HEK293 (cell line): ENCODE results near the gene HOXB1.

Source experiments
- GLI2 ChIP-seq: fragments of 450-650 bp; formaldehyde crosslinking; IDR thresholded peaks from 2 replicates; pipeline ENCODE4; 2017; ENCODE audit warnings: missing biosample characterization, missing genetic modification characterization, low read depth, borderline replicate concordance
- GLI4 ChIP-seq: fragments of 450-650 bp; formaldehyde crosslinking; IDR thresholded peaks from 2 replicates; pipeline ENCODE4 v1.5.1; 2016; ENCODE audit warnings: missing biosample characterization, missing genetic modification characterization
- KLF7 ChIP-seq: fragments of 450-650 bp; formaldehyde crosslinking; IDR thresholded peaks from 2 replicates; pipeline ENCODE4 v1.5.1; 2016; ENCODE audit warnings: missing biosample characterization, missing genetic modification characterization, borderline replicate concordance
- SCRT1 ChIP-seq: fragments of 450-650 bp; formaldehyde crosslinking; IDR thresholded peaks from 2 replicates; pipeline ENCODE4 v1.5.1; 2016; ENCODE audit warnings: missing biosample characterization, missing genetic modification characterization, borderline replicate concordance
- SP3 ChIP-seq: fragments of 450-650 bp; formaldehyde crosslinking; IDR thresholded peaks from 2 replicates; pipeline ENCODE4 v1.5.1; 2016; ENCODE audit warnings: missing biosample characterization, missing genetic modification characterization
- YY1 ChIP-seq: fragments of 450-650 bp; formaldehyde crosslinking; IDR thresholded peaks from 2 replicates; pipeline ENCODE4 v1.5.1; 2018; ENCODE audit warnings: missing biosample characterization, missing genetic modification characterization
- ZBTB8A ChIP-seq: fragments of 450-650 bp; formaldehyde crosslinking; IDR thresholded peaks from 2 replicates; pipeline ENCODE4 v1.5.1; 2016; ENCODE audit warnings: missing biosample characterization, missing genetic modification characterization
- ZFHX2 ChIP-seq: fragments of 450-650 bp; formaldehyde crosslinking; conservative IDR thresholded peaks from 2 replicates; pipeline ENCODE4 v1.5.1; 2016; ENCODE audit warnings: missing biosample characterization, missing genetic modification characterization
- ZNF121 ChIP-seq: fragments of 450-650 bp; formaldehyde crosslinking; IDR thresholded peaks from 2 replicates; pipeline ENCODE4 v1.5.1; 2016; ENCODE audit warnings: missing biosample characterization, missing genetic modification characterization
- ZNF184 ChIP-seq: fragments of 450-650 bp; IDR thresholded peaks from 2 replicates; pipeline ENCODE4 v1.5.1; 2018; ENCODE audit warnings: missing biosample characterization, mild to moderate bottlenecking, missing genetic modification characterization
- ZNF202 ChIP-seq: fragments of 450-650 bp; formaldehyde crosslinking; IDR thresholded peaks from 2 replicates; pipeline ENCODE4 v1.5.1; 2016; ENCODE audit warnings: missing biosample characterization, missing genetic modification characterization, borderline replicate concordance
- ZNF23 ChIP-seq: fragments of 450-650 bp; formaldehyde crosslinking; IDR thresholded peaks from 2 replicates; pipeline ENCODE4 v1.5.1; 2016; ENCODE audit warnings: missing biosample characterization, missing genetic modification characterization, borderline replicate concordance
- ZNF354C ChIP-seq: fragments of 450-650 bp; formaldehyde crosslinking; IDR thresholded peaks from 2 replicates; pipeline ENCODE4 v1.5.1; 2016; ENCODE audit warnings: missing biosample characterization, missing genetic modification characterization, low read depth, borderline replicate concordance
- ZNF514 ChIP-seq: fragments of 450-650 bp; formaldehyde crosslinking; IDR thresholded peaks from 2 replicates; pipeline ENCODE4 v1.5.1; 2016; ENCODE audit warnings: missing biosample characterization, missing genetic modification characterization
- ZNF549 ChIP-seq: fragments of 450-650 bp; IDR thresholded peaks from 2 replicates; pipeline ENCODE4 v1.5.1; 2018; ENCODE audit warnings: missing biosample characterization, missing genetic modification characterization, mild to moderate bottlenecking, inconsistent platforms, moderate library complexity
- ZNF560 ChIP-seq: fragments of 450-650 bp; formaldehyde crosslinking; IDR thresholded peaks from 2 replicates; pipeline ENCODE4 v1.5.1; 2017; ENCODE audit warnings: missing biosample characterization, missing genetic modification characterization, borderline replicate concordance
- ZNF561 ChIP-seq: fragments of 450-650 bp; IDR thresholded peaks from 2 replicates; pipeline ENCODE4 v1.5.1; 2018; ENCODE audit warnings: missing biosample characterization, missing genetic modification characterization, borderline replicate concordance
- ZNF600 ChIP-seq: fragments of 450-650 bp; formaldehyde crosslinking; IDR thresholded peaks from 2 replicates; pipeline ENCODE4 v1.5.1; 2016; ENCODE audit warnings: missing biosample characterization, missing genetic modification characterization
- ZNF621 ChIP-seq: fragments of 450-650 bp; formaldehyde crosslinking; IDR thresholded peaks from 2 replicates; pipeline ENCODE4 v1.5.1; 2017; ENCODE audit warnings: missing biosample characterization, missing genetic modification characterization
- ZNF654 ChIP-seq: fragments of 450-650 bp; formaldehyde crosslinking; IDR thresholded peaks from 2 replicates; pipeline ENCODE4 v1.5.1; 2016; ENCODE audit warnings: low read depth, missing biosample characterization, missing genetic modification characterization
- ZNF76 ChIP-seq: fragments of 450-650 bp; formaldehyde crosslinking; IDR thresholded peaks from 2 replicates; pipeline ENCODE4; 2016; ENCODE audit warnings: low read depth, missing biosample characterization, missing genetic modification characterization, borderline replicate concordance
- ZNF768 ChIP-seq: fragments of 450-650 bp; formaldehyde crosslinking; IDR thresholded peaks from 2 replicates; pipeline ENCODE4 v1.5.1; 2018; ENCODE audit warnings: missing biosample characterization, mild to moderate bottlenecking, missing genetic modification characterization
- TF ChIP-seq, protein P1 (sequence below): fragments of 450-650 bp; IDR thresholded peaks from 2 replicates; pipeline ENCODE4 v1.5.1; 2018; ENCODE audit warnings: missing biosample characterization, mild to moderate bottlenecking, missing genetic modification characterization
- TF ChIP-seq, protein P2 (sequence below): fragments of 450-650 bp; IDR thresholded peaks from 2 replicates; pipeline ENCODE4 v1.5.1; 2018; ENCODE audit warnings: missing biosample characterization, missing genetic modification characterization
- TF ChIP-seq, protein P3 (sequence below): fragments of 450-650 bp; formaldehyde crosslinking; IDR thresholded peaks from 2 replicates; pipeline ENCODE4 v1.5.1; 2017; ENCODE audit warnings: missing biosample characterization, mild to moderate bottlenecking, missing genetic modification characterization, moderate library complexity
- TF ChIP-seq, protein P4 (sequence below): fragments of 450-650 bp; formaldehyde crosslinking; IDR thresholded peaks from 2 replicates; pipeline ENCODE4 v1.5.1; 2016; ENCODE audit warnings: missing biosample characterization, missing genetic modification characterization
- TF ChIP-seq, protein P5 (sequence below): fragments of 450-650 bp; formaldehyde crosslinking; IDR thresholded peaks from 2 replicates; pipeline ENCODE4 v1.5.1; 2016; ENCODE audit warnings: missing biosample characterization, missing genetic modification characterization
- TF ChIP-seq, protein P6 (sequence below): fragments of 450-650 bp; formaldehyde crosslinking; IDR thresholded peaks from 2 replicates; pipeline ENCODE4 v1.5.1; 2016; ENCODE audit warnings: missing biosample characterization, missing genetic modification characterization
- TF ChIP-seq, protein P7 (sequence below): fragments of 450-650 bp; formaldehyde crosslinking; IDR thresholded peaks from 2 replicates; pipeline ENCODE4 v1.5.1; 2016; ENCODE audit warnings: missing biosample characterization, missing genetic modification characterization

HOXB1 gene

DNA sequence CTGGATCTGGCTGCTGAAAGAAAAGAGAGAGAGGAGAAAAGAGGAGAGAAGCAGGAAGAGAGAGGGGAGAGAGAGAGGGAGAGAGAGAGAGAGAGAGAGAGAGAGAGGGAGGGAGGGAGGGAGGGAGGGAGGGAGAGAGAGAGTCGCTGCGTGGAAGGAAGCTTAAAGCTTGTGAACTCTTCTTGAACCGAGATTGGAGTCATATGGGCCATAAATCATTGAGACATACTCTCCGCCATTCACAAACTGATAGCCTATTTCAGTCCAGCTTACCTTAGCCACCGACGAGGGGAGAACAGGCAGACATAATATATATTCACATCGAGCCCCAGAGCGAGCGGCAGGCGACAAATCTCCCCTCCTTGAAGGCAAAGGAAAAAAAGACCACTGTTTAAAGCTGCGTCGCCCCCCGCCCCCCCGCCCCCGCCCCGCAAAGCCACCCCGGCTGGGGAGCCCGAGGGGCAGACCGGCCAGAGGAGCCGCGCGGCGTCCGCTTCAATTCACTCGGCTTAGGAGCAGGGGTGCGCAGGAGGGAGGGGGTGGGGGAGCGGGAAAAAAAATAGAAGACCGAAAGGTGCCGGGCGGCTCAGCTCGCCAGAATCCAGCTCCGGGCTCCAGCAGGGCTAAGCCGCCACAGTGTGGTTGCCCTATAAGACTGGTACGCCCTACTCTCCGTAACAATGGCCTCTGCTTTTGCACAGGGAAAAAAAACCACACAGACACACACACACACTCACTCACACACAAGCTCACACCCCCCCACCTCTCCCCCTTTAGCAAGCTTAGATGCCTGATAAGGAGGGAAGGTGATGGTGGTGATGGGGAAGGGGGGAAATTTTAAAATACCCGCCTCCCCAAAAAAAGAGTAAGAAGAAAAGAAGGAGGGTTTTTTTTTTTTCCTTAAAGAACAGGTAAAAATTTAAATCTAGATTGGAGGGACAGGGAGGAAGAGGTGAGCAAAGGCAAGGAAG, 24.7 kb upstream of the HOXB1 start (continued):
- TF ChIP-seq, protein P1, sequence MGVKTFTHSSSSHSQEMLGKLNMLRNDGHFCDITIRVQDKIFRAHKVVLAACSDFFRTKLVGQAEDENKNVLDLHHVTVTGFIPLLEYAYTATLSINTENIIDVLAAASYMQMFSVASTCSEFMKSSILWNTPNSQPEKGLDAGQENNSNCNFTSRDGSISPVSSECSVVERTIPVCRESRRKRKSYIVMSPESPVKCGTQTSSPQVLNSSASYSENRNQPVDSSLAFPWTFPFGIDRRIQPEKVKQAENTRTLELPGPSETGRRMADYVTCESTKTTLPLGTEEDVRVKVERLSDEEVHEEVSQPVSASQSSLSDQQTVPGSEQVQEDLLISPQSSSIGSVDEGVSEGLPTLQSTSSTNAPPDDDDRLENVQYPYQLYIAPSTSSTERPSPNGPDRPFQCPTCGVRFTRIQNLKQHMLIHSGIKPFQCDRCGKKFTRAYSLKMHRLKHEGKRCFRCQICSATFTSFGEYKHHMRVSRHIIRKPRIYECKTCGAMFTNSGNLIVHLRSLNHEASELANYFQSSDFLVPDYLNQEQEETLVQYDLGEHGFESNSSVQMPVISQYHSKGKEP (tag by site-specific recombination) = no peak
- TF ChIP-seq ZNF121 (tag by site-specific recombination) = no peak
- TF ChIP-seq ZNF202 (tag by site-specific recombination) = no peak
- TF ChIP-seq, protein P2, sequence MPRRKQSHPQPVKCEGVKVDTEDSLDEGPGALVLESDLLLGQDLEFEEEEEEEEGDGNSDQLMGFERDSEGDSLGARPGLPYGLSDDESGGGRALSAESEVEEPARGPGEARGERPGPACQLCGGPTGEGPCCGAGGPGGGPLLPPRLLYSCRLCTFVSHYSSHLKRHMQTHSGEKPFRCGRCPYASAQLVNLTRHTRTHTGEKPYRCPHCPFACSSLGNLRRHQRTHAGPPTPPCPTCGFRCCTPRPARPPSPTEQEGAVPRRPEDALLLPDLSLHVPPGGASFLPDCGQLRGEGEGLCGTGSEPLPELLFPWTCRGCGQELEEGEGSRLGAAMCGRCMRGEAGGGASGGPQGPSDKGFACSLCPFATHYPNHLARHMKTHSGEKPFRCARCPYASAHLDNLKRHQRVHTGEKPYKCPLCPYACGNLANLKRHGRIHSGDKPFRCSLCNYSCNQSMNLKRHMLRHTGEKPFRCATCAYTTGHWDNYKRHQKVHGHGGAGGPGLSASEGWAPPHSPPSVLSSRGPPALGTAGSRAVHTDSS (tag by site-specific recombination) = no peak
- TF ChIP-seq SP3 = 0 out of 2 replicates have a peak, but pooled peaks have one; percentile 19
- peak; percentile 9; the same call in 1 of the 2 replicates for TF ChIP-seq ZFHX2 (tag by site-specific recombination)
- TF ChIP-seq ZNF184 (tag by site-specific recombination) = no peak
- TF ChIP-seq, protein P3, sequence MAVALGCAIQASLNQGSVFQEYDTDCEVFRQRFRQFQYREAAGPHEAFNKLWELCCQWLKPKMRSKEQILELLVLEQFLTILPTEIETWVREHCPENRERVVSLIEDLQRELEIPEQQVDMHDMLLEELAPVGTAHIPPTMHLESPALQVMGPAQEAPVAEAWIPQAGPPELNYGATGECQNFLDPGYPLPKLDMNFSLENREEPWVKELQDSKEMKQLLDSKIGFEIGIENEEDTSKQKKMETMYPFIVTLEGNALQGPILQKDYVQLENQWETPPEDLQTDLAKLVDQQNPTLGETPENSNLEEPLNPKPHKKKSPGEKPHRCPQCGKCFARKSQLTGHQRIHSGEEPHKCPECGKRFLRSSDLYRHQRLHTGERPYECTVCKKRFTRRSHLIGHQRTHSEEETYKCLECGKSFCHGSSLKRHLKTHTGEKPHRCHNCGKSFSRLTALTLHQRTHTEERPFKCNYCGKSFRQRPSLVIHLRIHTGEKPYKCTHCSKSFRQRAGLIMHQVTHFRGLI = 0 out of 2 replicates have a peak, but pooled peaks have one; percentile 31
- TF ChIP-seq SCRT1 = no peak
- TF ChIP-seq YY1 (tag by site-specific recombination) = peak; percentile 21; the same call in 1 of the 2 replicates
- TF ChIP-seq, protein P4, sequence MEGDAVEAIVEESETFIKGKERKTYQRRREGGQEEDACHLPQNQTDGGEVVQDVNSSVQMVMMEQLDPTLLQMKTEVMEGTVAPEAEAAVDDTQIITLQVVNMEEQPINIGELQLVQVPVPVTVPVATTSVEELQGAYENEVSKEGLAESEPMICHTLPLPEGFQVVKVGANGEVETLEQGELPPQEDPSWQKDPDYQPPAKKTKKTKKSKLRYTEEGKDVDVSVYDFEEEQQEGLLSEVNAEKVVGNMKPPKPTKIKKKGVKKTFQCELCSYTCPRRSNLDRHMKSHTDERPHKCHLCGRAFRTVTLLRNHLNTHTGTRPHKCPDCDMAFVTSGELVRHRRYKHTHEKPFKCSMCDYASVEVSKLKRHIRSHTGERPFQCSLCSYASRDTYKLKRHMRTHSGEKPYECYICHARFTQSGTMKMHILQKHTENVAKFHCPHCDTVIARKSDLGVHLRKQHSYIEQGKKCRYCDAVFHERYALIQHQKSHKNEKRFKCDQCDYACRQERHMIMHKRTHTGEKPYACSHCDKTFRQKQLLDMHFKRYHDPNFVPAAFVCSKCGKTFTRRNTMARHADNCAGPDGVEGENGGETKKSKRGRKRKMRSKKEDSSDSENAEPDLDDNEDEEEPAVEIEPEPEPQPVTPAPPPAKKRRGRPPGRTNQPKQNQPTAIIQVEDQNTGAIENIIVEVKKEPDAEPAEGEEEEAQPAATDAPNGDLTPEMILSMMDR (tag by site-specific recombination) = no peak
- TF ChIP-seq GLI4 (tag by site-specific recombination) = no peak
- no peak for TF ChIP-seq ZNF654 (tag by site-specific recombination)
- TF ChIP-seq ZNF600 = peak; percentile 90
- no peak for TF ChIP-seq ZNF561
- TF ChIP-seq, protein P5, sequence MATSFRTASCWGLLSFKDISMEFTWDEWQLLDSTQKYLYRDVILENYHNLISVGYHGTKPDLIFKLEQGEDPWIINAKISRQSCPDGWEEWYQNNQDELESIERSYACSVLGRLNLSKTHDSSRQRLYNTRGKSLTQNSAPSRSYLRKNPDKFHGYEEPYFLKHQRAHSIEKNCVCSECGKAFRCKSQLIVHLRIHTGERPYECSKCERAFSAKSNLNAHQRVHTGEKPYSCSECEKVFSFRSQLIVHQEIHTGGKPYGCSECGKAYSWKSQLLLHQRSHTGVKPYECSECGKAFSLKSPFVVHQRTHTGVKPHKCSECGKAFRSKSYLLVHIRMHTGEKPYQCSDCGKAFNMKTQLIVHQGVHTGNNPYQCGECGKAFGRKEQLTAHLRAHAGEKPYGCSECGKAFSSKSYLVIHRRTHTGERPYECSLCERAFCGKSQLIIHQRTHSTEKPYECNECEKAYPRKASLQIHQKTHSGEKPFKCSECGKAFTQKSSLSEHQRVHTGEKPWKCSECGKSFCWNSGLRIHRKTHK (tag by site-specific recombination) = no peak
- TF ChIP-seq ZNF621 (tag by site-specific recombination) = no peak
- no peak; the same call in 1 of the 2 replicates for TF ChIP-seq KLF7 (tag by site-specific recombination)
- no peak for TF ChIP-seq ZNF768
- TF ChIP-seq, protein P6, sequence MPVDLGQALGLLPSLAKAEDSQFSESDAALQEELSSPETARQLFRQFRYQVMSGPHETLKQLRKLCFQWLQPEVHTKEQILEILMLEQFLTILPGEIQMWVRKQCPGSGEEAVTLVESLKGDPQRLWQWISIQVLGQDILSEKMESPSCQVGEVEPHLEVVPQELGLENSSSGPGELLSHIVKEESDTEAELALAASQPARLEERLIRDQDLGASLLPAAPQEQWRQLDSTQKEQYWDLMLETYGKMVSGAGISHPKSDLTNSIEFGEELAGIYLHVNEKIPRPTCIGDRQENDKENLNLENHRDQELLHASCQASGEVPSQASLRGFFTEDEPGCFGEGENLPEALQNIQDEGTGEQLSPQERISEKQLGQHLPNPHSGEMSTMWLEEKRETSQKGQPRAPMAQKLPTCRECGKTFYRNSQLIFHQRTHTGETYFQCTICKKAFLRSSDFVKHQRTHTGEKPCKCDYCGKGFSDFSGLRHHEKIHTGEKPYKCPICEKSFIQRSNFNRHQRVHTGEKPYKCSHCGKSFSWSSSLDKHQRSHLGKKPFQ = peak; percentile 40; the same call in 1 of the 2 replicates
- no peak for TF ChIP-seq ZNF354C (tag by site-specific recombination)
- peak; percentile 90 for TF ChIP-seq ZBTB8A (tag by site-specific recombination)
- TF ChIP-seq, protein P7, sequence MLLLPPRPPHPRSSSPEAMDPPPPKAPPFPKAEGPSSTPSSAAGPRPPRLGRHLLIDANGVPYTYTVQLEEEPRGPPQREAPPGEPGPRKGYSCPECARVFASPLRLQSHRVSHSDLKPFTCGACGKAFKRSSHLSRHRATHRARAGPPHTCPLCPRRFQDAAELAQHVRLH (tag by site-specific recombination) = no peak
- TF ChIP-seq GLI2 = no peak
- TF ChIP-seq ZNF76 (tag by site-specific recombination) = no peak
- no peak for TF ChIP-seq ZNF560 (tag by site-specific recombination)
- no peak for TF ChIP-seq ZNF549 (tag by site-specific recombination)
- no peak for TF ChIP-seq ZNF514
- no peak for TF ChIP-seq ZNF23
